Skeletal muscle satellite cell (primary cell): Measurements from ENCODE around the gene SEC14L1. TPM values are rescaled to one million over a fixed set of nuclear protein-coding genes. Genes with fewer than 3 reads are reported as not detected.

ENCODE experiments used
- small RNA-seq: library from RNA; depleted of rRNA; stranded (forward); fragments of <200 nt; gene quantifications from one replicate; pipeline ENCODE3, GENCODE V24; 2012

The SEC14L1 gene

Small RNAs within 50 kb of the gene (small RNA-seq; reads per million reads assigned to genes)
- not detected for gene RNU4-47P
